Measurements from ENCODE around the gene GDPD3.

DNA sequence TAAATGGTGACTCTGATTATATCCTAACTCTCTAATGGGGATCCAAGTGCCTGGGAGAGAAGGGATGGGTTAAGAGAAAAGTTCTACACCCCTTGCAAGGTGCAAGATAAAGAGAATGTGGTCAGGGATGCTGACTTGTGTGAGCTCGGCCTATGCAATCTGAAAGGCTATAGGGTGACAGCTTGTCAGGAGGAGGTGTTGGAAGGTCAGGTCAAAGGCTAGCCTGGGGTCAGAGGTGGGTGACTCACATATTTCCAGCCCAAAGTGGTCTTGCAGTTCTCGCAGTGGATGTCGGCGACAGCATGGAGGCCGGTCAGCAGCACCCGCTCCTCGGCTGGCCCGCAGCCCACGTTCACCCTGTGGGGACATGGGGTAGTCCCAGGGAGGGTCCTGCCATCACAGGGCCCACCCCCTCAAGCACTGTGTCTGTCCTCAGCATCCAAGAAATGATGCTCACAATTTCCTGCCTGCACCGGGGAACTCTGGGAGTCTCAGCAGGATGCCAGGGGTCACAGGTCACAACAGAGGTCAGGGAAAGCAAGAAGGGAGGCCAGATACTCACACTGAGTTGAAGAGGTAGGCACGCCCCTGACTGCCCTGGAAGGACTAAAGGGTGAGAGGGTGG lies 18.7 kb downstream of the GDPD3 start:
- TF ChIP-seq POLR2A (IDR thresholded peaks at IDR 0.05): no peak
- TF ChIP-seq, protein P1, sequence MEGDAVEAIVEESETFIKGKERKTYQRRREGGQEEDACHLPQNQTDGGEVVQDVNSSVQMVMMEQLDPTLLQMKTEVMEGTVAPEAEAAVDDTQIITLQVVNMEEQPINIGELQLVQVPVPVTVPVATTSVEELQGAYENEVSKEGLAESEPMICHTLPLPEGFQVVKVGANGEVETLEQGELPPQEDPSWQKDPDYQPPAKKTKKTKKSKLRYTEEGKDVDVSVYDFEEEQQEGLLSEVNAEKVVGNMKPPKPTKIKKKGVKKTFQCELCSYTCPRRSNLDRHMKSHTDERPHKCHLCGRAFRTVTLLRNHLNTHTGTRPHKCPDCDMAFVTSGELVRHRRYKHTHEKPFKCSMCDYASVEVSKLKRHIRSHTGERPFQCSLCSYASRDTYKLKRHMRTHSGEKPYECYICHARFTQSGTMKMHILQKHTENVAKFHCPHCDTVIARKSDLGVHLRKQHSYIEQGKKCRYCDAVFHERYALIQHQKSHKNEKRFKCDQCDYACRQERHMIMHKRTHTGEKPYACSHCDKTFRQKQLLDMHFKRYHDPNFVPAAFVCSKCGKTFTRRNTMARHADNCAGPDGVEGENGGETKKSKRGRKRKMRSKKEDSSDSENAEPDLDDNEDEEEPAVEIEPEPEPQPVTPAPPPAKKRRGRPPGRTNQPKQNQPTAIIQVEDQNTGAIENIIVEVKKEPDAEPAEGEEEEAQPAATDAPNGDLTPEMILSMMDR (IDR thresholded peaks at IDR 0.05): no peak

Measured in adrenal gland (tissue), 5 donors.